Panc1 (cell line): ENCODE measurements around the gene TGDS.

Experiments
- CTCF ChIP-seq: fragments of 450-650 bp; IDR thresholded peaks from 2 replicates; pipeline ENCODE4 v1.5.1; 2017; ENCODE audit warnings: mild to moderate bottlenecking
- POLR2AphosphoS5 ChIP-seq: IDR thresholded peaks from 2 replicates; pipeline ENCODE4 v1.6.1; 2012; ENCODE audit warnings: mild to moderate bottlenecking, low read depth, low read length, moderate library complexity
- REST ChIP-seq, 2 experiments: IDR thresholded peaks; 2 replicates each; pipeline ENCODE4 v1.6.1; 2011 to 2012; ENCODE audit warnings: low read depth in 2 of 2, control low read depth in 1 of 2, low read length in 1 of 2, mild to moderate bottlenecking in 1 of 2, moderate library complexity in 1 of 2; ENCODE audit not compliant: insufficient read depth in 1 of 2
- TCF7L2 ChIP-seq: IDR thresholded peaks from 2 replicates; pipeline ENCODE4 v1.6.1; 2011; ENCODE audit warnings: mild to moderate bottlenecking, low read depth, low read length, inconsistent platforms

GRCh38 chr13:94630858-94631257 lies 34.9 kb upstream of the TGDS start:
- TF ChIP-seq POLR2AphosphoS5 (no peak), CTCF (no peak), REST (IDR thresholded peaks at IDR 0.05; ENCODE audit: insufficient read depth in 1 of 2, low read depth in 2 of 2, low read length in 1 of 2) (no peak), TCF7L2 (no peak)
